WTC11 (cell line): Measurements from ENCODE around the gene PGBD5. TPM values are rescaled to one million over a fixed set of nuclear protein-coding genes. Genes with fewer than 3 reads are reported as not detected.
A peak's percentile ranks its signal among the peaks of the same experiment; 100 is the strongest.

Experiments used
- ATAC-seq: fragments of 200-7000 bp; cut with Tn5 transposase; 2 replicates; pipeline ENCODE4 v1.10.0; 2021; ENCODE audit warnings: mild to moderate bottlenecking, moderate library complexity
- CTCF ChIA-PET: fragments of 300-600 bp; sonication (Branson Sonifier 250); formaldehyde crosslinking; loops from one replicate; lab custom pipeline; 2021; ENCODE audit warnings: antibody characterized with exemption; lab: Charles Lee
- POLR2A ChIA-PET: fragments of 350-600 bp; sonication (Branson Sonifier 250); formaldehyde crosslinking; loops from one replicate; lab custom pipeline; 2021; ENCODE audit warnings: antibody characterized with exemption; lab: Charles Lee
- DNase-seq: peaks from one replicate; pipeline ENCODE4 v3.0.0; 2021; ENCODE audit warnings: low spot score
- H3K27ac Mint-ChIP-seq: 2 replicates; pipeline ENCODE4 v1.8.0; 2021; ENCODE audit warnings: mixed read lengths
- H3K27me3 Mint-ChIP-seq: 2 replicates; pipeline ENCODE4 v1.8.0; 2021; ENCODE audit warnings: low read depth, mild to moderate bottlenecking, moderate library complexity, mixed read lengths
- H3K36me3 Mint-ChIP-seq: 2 replicates; pipeline ENCODE4 v1.8.0; 2021; ENCODE audit warnings: mixed read lengths
- H3K4me1 Mint-ChIP-seq: 2 replicates; pipeline ENCODE4 v1.8.0; 2022; ENCODE audit warnings: mixed read lengths
- H3K4me3 Mint-ChIP-seq: 2 replicates; pipeline ENCODE4 v1.8.0; 2021; ENCODE audit warnings: mild to moderate bottlenecking, moderate library complexity, mixed read lengths
- H3K9me3 Mint-ChIP-seq: 2 replicates; pipeline ENCODE4 v1.8.0; 2021; ENCODE audit warnings: mixed read lengths
- CREB1 ChIP-seq: sonication (generic); formaldehyde crosslinking; IDR thresholded peaks from 2 replicates; pipeline ENCODE4 v1.8.0; 2023; ENCODE audit warnings: mild to moderate bottlenecking, missing genetic modification reagents
- CREM ChIP-seq: sonication (generic); formaldehyde crosslinking; IDR thresholded peaks from 2 replicates; pipeline ENCODE4 v1.8.1; 2022; ENCODE audit warnings: mild to moderate bottlenecking, missing genetic modification reagents, moderate library complexity
- ELF4 ChIP-seq: sonication (generic); formaldehyde crosslinking; IDR thresholded peaks from 2 replicates; pipeline ENCODE4 v1.8.1; 2022; ENCODE audit warnings: low read depth, mild to moderate bottlenecking, moderate library complexity, missing genetic modification reagents
- EMX1 ChIP-seq: fragments of 250-450 bp; sonication (Bioruptor Pico); IDR thresholded peaks from 2 replicates; pipeline ENCODE4 v1.8.0; 2021; ENCODE audit warnings: mild to moderate bottlenecking
- NR2C2 ChIP-seq: sonication (generic); formaldehyde crosslinking; IDR thresholded peaks from 2 replicates; pipeline ENCODE4 v1.8.0; 2022; ENCODE audit warnings: mild to moderate bottlenecking, missing genetic modification reagents
- RELA ChIP-seq: sonication (generic); formaldehyde crosslinking; IDR thresholded peaks from 2 replicates; pipeline ENCODE4 v1.8.1; 2022; ENCODE audit warnings: missing genetic modification reagents, mild to moderate bottlenecking, borderline replicate concordance
- TP53 ChIP-seq: sonication (generic); formaldehyde crosslinking; IDR thresholded peaks from 2 replicates; pipeline ENCODE4 v1.8.1; 2023; ENCODE audit warnings: mild to moderate bottlenecking, missing genetic modification reagents
- ZBTB21 ChIP-seq: sonication (generic); formaldehyde crosslinking; IDR thresholded peaks from 2 replicates; pipeline ENCODE4 v1.8.1; 2023; ENCODE audit warnings: mild to moderate bottlenecking, missing genetic modification reagents, borderline replicate concordance
- ZNF121 ChIP-seq: sonication (generic); formaldehyde crosslinking; IDR thresholded peaks from 2 replicates; pipeline ENCODE4 v1.8.0; 2023; ENCODE audit warnings: missing genetic modification reagents
- ZNF263 ChIP-seq: sonication (generic); formaldehyde crosslinking; IDR thresholded peaks from 2 replicates; pipeline ENCODE4 v1.8.1; 2022; ENCODE audit warnings: low read depth, mild to moderate bottlenecking, moderate library complexity, missing genetic modification reagents
- total RNA-seq: library from RNA; stranded (reverse); gene quantifications from 3 replicates; pipeline ENCODE4 v1.2.3, GENCODE V29; 2021
- TF ChIP-seq, protein P1 (sequence below): sonication (generic); formaldehyde crosslinking; IDR thresholded peaks from 2 replicates; pipeline ENCODE4 v1.8.1; 2022; ENCODE audit warnings: low read depth, mild to moderate bottlenecking, moderate library complexity, missing genetic modification reagents, borderline replicate concordance
- TF ChIP-seq, protein P2 (sequence below): sonication (generic); formaldehyde crosslinking; IDR thresholded peaks from 2 replicates; pipeline ENCODE4 v1.8.0; 2022; ENCODE audit warnings: mild to moderate bottlenecking, missing genetic modification reagents
- TF ChIP-seq, protein P3 (sequence below): sonication (generic); formaldehyde crosslinking; IDR thresholded peaks from 2 replicates; pipeline ENCODE4 v1.8.1; 2023; ENCODE audit warnings: mild to moderate bottlenecking, missing genetic modification reagents, moderate library complexity
- TF ChIP-seq, protein P4 (sequence below): sonication (generic); formaldehyde crosslinking; IDR thresholded peaks from 2 replicates; pipeline ENCODE4 v1.8.0; 2022; ENCODE audit warnings: missing genetic modification reagents
- TF ChIP-seq, protein P5 (sequence below): fragments of 250-450 bp; sonication (Bioruptor Pico); IDR thresholded peaks from 2 replicates; pipeline ENCODE4 v1.8.0; 2021; ENCODE audit warnings: mild to moderate bottlenecking

Gene PGBD5
- total RNA-seq, 1 experiment from 2014 or later, result 23.8 TPM

DNA sequence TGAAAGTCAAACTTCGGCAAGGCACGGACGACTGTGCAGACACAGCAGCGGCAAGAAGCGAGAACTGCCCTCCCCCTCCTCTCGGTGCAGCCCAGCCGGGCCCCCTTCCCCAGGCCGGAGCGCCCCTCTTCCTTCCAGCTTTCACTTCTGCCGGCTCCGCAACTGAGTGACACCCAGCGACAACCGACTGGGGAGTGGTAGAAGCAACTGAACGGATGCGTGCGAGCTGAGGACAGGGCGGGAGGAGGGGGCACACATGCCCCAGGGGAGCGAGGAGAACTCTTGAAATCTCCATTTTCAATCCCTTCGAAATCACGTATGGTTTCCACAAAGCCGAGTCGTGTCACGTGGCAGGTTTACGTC, 146.6 kb downstream of the PGBD5 start:
- POLR2A ChIA-PET, result no interaction called here
- Mint-ChIP-seq H3K4me1 (peaks cover 39% of the 10 kb centered on the region), H3K4me3 (no peak overlapping the region)
- TF ChIP-seq NR2C2 (CRISPR knock-in tag) (no peak), ZNF121 (no peak), ELF4 (CRISPR knock-in tag) (no peak), TP53 (no peak)
- TF ChIP-seq, protein P1, sequence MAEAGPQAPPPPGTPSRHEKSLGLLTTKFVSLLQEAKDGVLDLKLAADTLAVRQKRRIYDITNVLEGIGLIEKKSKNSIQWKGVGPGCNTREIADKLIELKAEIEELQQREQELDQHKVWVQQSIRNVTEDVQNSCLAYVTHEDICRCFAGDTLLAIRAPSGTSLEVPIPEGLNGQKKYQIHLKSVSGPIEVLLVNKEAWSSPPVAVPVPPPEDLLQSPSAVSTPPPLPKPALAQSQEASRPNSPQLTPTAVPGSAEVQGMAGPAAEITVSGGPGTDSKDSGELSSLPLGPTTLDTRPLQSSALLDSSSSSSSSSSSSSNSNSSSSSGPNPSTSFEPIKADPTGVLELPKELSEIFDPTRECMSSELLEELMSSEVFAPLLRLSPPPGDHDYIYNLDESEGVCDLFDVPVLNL (CRISPR knock-in tag), result no peak
- TF ChIP-seq, protein P2, sequence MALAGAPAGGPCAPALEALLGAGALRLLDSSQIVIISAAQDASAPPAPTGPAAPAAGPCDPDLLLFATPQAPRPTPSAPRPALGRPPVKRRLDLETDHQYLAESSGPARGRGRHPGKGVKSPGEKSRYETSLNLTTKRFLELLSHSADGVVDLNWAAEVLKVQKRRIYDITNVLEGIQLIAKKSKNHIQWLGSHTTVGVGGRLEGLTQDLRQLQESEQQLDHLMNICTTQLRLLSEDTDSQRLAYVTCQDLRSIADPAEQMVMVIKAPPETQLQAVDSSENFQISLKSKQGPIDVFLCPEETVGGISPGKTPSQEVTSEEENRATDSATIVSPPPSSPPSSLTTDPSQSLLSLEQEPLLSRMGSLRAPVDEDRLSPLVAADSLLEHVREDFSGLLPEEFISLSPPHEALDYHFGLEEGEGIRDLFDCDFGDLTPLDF (CRISPR knock-in tag), result no peak
- TF ChIP-seq, protein P3, sequence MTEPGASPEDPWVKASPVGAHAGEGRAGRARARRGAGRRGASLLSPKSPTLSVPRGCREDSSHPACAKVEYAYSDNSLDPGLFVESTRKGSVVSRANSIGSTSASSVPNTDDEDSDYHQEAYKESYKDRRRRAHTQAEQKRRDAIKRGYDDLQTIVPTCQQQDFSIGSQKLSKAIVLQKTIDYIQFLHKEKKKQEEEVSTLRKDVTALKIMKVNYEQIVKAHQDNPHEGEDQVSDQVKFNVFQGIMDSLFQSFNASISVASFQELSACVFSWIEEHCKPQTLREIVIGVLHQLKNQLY (CRISPR knock-in tag), result no peak
- TF ChIP-seq, protein P4, sequence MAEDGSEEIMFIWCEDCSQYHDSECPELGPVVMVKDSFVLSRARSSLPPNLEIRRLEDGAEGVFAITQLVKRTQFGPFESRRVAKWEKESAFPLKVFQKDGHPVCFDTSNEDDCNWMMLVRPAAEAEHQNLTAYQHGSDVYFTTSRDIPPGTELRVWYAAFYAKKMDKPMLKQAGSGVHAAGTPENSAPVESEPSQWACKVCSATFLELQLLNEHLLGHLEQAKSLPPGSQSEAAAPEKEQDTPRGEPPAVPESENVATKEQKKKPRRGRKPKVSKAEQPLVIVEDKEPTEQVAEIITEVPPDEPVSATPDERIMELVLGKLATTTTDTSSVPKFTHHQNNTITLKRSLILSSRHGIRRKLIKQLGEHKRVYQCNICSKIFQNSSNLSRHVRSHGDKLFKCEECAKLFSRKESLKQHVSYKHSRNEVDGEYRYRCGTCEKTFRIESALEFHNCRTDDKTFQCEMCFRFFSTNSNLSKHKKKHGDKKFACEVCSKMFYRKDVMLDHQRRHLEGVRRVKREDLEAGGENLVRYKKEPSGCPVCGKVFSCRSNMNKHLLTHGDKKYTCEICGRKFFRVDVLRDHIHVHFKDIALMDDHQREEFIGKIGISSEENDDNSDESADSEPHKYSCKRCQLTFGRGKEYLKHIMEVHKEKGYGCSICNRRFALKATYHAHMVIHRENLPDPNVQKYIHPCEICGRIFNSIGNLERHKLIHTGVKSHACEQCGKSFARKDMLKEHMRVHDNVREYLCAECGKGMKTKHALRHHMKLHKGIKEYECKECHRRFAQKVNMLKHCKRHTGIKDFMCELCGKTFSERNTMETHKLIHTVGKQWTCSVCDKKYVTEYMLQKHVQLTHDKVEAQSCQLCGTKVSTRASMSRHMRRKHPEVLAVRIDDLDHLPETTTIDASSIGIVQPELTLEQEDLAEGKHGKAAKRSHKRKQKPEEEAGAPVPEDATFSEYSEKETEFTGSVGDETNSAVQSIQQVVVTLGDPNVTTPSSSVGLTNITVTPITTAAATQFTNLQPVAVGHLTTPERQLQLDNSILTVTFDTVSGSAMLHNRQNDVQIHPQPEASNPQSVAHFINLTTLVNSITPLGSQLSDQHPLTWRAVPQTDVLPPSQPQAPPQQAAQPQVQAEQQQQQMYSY (CRISPR knock-in tag), result no peak
- TF ChIP-seq, protein P5, sequence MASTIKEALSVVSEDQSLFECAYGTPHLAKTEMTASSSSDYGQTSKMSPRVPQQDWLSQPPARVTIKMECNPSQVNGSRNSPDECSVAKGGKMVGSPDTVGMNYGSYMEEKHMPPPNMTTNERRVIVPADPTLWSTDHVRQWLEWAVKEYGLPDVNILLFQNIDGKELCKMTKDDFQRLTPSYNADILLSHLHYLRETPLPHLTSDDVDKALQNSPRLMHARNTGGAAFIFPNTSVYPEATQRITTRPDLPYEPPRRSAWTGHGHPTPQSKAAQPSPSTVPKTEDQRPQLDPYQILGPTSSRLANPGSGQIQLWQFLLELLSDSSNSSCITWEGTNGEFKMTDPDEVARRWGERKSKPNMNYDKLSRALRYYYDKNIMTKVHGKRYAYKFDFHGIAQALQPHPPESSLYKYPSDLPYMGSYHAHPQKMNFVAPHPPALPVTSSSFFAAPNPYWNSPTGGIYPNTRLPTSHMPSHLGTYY (CRISPR knock-in tag), result no peak
- TF ChIP-seq, all 79 proteins: peak for 0
- DNase-seq (no peak), ATAC-seq (no peak)
- Mint-ChIP-seq H3K36me3 (peaks cover 18% of the 10 kb centered on the region), H3K27me3 (no peaks in the 10 kb centered on the region), H3K27ac (0 out of 2 replicates have a peak overlapping the region, but pooled peaks have one; percentile 27), H3K9me3 (no peaks in the 10 kb centered on the region)
- CTCF ChIA-PET, result no interaction called here

DNA sequence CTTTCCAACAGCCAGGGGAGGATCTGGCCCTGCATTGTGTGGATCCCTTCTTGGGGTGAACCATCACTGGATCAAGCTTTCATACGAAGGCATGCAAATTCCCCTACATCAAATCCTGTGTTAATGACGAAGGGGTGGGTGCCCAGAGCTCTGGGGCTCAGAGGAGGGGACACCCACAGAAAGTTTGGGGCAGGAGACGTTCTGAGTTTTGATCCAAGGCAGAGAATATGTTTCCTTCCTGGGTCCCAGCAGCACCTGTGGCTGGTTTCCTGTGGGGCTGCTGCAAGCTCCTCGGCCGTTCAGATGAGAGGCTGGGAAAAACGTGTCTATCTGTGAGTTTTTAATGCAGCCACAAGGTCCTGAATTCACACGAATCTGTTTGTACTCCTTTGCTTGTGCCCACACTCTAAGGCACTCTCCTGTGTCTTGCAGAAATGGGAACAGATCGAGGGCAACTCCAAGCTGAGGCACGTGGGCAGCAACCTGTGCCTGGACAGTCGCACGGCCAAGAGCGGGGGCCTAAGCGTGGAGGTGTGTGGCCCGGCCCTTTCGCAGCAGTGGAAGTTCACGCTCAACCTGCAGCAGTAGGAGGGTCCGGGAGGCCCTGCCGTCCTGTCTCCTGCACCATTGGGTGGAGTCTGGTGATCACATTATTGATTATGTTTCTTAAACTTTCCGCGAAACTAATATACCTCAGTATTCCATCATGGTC, 147.1 kb downstream of the PGBD5 start:
- ChIA-PET CTCF (interaction anchor here (2.7 kb wide), 1 partner anchor 26 kb away, joined by 8 read pairs; no protein-coding TSS in a partner anchor), POLR2A (no interaction called here)
- no peaks in the 10 kb centered on the region for H3K27me3 Mint-ChIP-seq
- DNase-seq (no peak), ATAC-seq (no peak)
- peaks cover 20% of the 10 kb centered on the region for H3K36me3 Mint-ChIP-seq
- peaks cover 39% of the 10 kb centered on the region for H3K4me1 Mint-ChIP-seq
- TF ChIP-seq ZNF263 (CRISPR knock-in tag) (no peak), CREB1 (CRISPR knock-in tag) (no peak), ZBTB21 (CRISPR knock-in tag) (no peak), EMX1 (CRISPR knock-in tag) (no peak), CREM (CRISPR knock-in tag) (no peak), RELA (CRISPR knock-in tag) (no peak)
- H3K4me3 Mint-ChIP-seq, result no peak overlapping the region
- H3K27ac Mint-ChIP-seq, result peak overlapping the region; percentile 58
- no peaks in the 10 kb centered on the region for H3K9me3 Mint-ChIP-seq
